ENCODE data around the gene PKMYT1.

DNA sequence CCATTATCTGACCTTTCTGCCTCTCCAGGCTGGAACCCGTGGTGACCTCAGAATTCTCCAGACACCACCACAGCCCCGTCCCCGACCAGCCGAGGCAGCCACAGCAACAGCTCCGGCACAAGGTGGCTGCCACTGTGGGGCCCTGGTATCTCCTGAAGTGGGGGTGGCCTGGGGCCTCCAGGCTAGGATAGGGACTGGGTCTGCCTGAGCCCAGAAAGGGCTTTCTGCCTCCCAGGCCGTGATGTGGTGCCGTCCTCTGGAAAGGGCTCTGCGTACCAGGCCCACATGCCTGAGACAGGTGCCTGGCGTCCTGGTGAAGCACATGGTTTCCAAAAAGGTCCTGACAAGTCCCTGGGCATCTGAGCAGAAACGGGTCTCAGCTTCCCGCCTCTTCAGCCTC is 51.5 kb downstream of the PKMYT1 start:
- TF ChIP-seq, protein P1, sequence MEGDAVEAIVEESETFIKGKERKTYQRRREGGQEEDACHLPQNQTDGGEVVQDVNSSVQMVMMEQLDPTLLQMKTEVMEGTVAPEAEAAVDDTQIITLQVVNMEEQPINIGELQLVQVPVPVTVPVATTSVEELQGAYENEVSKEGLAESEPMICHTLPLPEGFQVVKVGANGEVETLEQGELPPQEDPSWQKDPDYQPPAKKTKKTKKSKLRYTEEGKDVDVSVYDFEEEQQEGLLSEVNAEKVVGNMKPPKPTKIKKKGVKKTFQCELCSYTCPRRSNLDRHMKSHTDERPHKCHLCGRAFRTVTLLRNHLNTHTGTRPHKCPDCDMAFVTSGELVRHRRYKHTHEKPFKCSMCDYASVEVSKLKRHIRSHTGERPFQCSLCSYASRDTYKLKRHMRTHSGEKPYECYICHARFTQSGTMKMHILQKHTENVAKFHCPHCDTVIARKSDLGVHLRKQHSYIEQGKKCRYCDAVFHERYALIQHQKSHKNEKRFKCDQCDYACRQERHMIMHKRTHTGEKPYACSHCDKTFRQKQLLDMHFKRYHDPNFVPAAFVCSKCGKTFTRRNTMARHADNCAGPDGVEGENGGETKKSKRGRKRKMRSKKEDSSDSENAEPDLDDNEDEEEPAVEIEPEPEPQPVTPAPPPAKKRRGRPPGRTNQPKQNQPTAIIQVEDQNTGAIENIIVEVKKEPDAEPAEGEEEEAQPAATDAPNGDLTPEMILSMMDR (IDR thresholded peaks at IDR 0.05; ENCODE audit: low read depth, low read length), result no peak
- no peak for TF ChIP-seq EZH2phosphoT487 (IDR thresholded peaks at IDR 0.05; ENCODE audit: low read depth)
